PC-9 (cell line): Measurements from ENCODE around the gene AIFM1. TPM values are rescaled to one million over a fixed set of nuclear protein-coding genes. Genes with fewer than 3 reads are reported as not detected.

Experiments used
- BruUV-seq: library from RNA; stranded (reverse); fragments of 400-500 nt; replicated peaks from 2 replicates; lab custom pipeline; 2021; lab: Mats Ljungman, UMichigan
- CTCF ChIA-PET: fragments of 300-600 bp; sonication (Branson Sonifier 250); formaldehyde crosslinking; loops from one replicate; lab custom pipeline; 2022; ENCODE audit warnings: antibody characterized with exemption; lab: Charles Lee
- POLR2A ChIA-PET: fragments of 300-600 bp; sonication (Branson Sonifier 250); formaldehyde crosslinking; loops from one replicate; lab custom pipeline; 2022; ENCODE audit warnings: antibody characterized with exemption; ENCODE audit not compliant: unreplicated experiment; lab: Charles Lee
- DNase-seq, 2 experiments: peaks; one replicate each; pipeline versions ENCODE4 v3.0.0 to v3.0.0-alpha.2; 2015 to 2022; ENCODE audit warnings: mixed read lengths in 1 of 2
- H2AFZ ChIP-seq: fragments of 200-600 bp; sonication (generic); 2 replicates; pipeline ENCODE4 v1.8.1; 2017; ENCODE audit warnings: antibody characterized with exemption
- H3F3A ChIP-seq: fragments of 200-600 bp; sonication (generic); 2 replicates; pipeline ENCODE4 v1.8.1; 2017; ENCODE audit warnings: antibody characterized with exemption, mild to moderate bottlenecking, low read depth; ENCODE audit not compliant: insufficient read depth
- H3K27ac ChIP-seq: fragments of 200-600 bp; sonication (generic); 2 replicates; pipeline ENCODE4 v1.6.1; 2016; ENCODE audit warnings: mixed run types
- H3K27me3 ChIP-seq: fragments of 200-600 bp; sonication (generic); 2 replicates; pipeline ENCODE4 v1.6.1; 2016; ENCODE audit warnings: low read depth, mixed run types; ENCODE audit not compliant: insufficient read depth
- H3K36me3 ChIP-seq: fragments of 200-600 bp; sonication (generic); 2 replicates; pipeline ENCODE4 v1.6.1; 2016; ENCODE audit warnings: low read depth, mixed run types
- H3K4me1 ChIP-seq: fragments of 200-600 bp; sonication (generic); replicated peaks from 2 replicates; pipeline ENCODE4 v1.6.1; 2016; ENCODE audit warnings: mixed run types; ENCODE audit not compliant: insufficient read depth
- H3K4me2 ChIP-seq: fragments of 200-600 bp; sonication (generic); 2 replicates; pipeline ENCODE4 v1.6.1; 2017; ENCODE audit warnings: mixed run types
- H3K4me3 ChIP-seq: fragments of 200-600 bp; sonication (generic); 2 replicates; pipeline ENCODE4 v1.6.1; 2016; ENCODE audit warnings: mixed run types
- H3K79me2 ChIP-seq: fragments of 200-600 bp; sonication (generic); 2 replicates; pipeline ENCODE4 v1.6.1; 2017; ENCODE audit warnings: low read depth, mixed run types
- H3K9me2 ChIP-seq: fragments of 200-600 bp; sonication (generic); 2 replicates; pipeline ENCODE4 v1.8.1; 2017; ENCODE audit warnings: mild to moderate bottlenecking; ENCODE audit not compliant: insufficient read depth
- H3K9me3 ChIP-seq: fragments of 200-600 bp; sonication (generic); 2 replicates; pipeline ENCODE4 v1.8.1; 2016; ENCODE audit warnings: low read depth; ENCODE audit not compliant: insufficient read depth
- H4K20me1 ChIP-seq: fragments of 200-600 bp; sonication (generic); 2 replicates; pipeline ENCODE4 v1.8.1; 2017; ENCODE audit not compliant: insufficient read depth
- CTCF ChIP-seq: fragments of 200-600 bp; sonication (generic); conservative IDR thresholded peaks from 2 replicates; pipeline ENCODE4 v1.6.1; 2017; ENCODE audit warnings: mixed run types, antibody characterized with exemption, mild to moderate bottlenecking, moderate library complexity
- EZH2 ChIP-seq: fragments of 200-600 bp; sonication (generic); IDR thresholded peaks from 2 replicates; pipeline ENCODE4 v1.8.0; 2017; ENCODE audit warnings: antibody characterized with exemption, low read depth
- intact Hi-C: fragments of 100-400 bp; cut with micrococcal nuclease; formaldehyde crosslinking; loops from one replicate; pipeline ENCODE4 v1.10.0; 2022; ENCODE audit not compliant: unreplicated experiment
- total RNA-seq: library from RNA; stranded (reverse); gene quantifications from 2 replicates; pipeline ENCODE4 v1.2.3, GENCODE V29; 2021

The AIFM1 gene
- total RNA-seq, 1 experiment from 2014 or later: 83.3 TPM

GRCh38 chrX:130111220-130112154 lies 54.2 kb downstream of the AIFM1 start:
- intact Hi-C loops: loop anchor here (5.0 kb wide), 2 partner anchors 56 to 129 kb away; partner anchors contain the start of genes AIFM1 and BCORL1
- Histone ChIP-seq H3K9me2 (no peaks in the 10 kb centered on the region), H3K36me3 (no peaks in the 10 kb centered on the region), H3K27me3 (no peaks in the 10 kb centered on the region), H4K20me1 (peaks cover 16% of the 10 kb centered on the region), H3K9me3 (no peaks in the 10 kb centered on the region), H3K27ac (peak overlapping the region; percentile 83), H3F3A (peaks cover 44% of the 10 kb centered on the region), H3K4me2 (peak overlapping the region; percentile 78), H3K4me3 (peak overlapping the region; percentile 78), H3K4me1 (peaks cover 71% of the 10 kb centered on the region), H3K79me2 (peaks cover 37% of the 10 kb centered on the region), H2AFZ (peak overlapping the region; percentile 77)
- POLR2A ChIA-PET: interaction anchor here (0.6 kb wide), 2 partner anchors 75 to 559 kb away, joined by 4 to 5 read pairs; no protein-coding TSS in a partner anchor
- TF ChIP-seq EZH2 (no peak), CTCF (no peak)
- TSS peak; percentile 40 for BruUV-seq
- CTCF ChIA-PET: interaction anchor here (0.7 kb wide), 1 partner anchor 11 kb away, joined by 3 read pairs; no protein-coding TSS in a partner anchor
- peak; percentile 55 to 64 for DNase-seq

DNA sequence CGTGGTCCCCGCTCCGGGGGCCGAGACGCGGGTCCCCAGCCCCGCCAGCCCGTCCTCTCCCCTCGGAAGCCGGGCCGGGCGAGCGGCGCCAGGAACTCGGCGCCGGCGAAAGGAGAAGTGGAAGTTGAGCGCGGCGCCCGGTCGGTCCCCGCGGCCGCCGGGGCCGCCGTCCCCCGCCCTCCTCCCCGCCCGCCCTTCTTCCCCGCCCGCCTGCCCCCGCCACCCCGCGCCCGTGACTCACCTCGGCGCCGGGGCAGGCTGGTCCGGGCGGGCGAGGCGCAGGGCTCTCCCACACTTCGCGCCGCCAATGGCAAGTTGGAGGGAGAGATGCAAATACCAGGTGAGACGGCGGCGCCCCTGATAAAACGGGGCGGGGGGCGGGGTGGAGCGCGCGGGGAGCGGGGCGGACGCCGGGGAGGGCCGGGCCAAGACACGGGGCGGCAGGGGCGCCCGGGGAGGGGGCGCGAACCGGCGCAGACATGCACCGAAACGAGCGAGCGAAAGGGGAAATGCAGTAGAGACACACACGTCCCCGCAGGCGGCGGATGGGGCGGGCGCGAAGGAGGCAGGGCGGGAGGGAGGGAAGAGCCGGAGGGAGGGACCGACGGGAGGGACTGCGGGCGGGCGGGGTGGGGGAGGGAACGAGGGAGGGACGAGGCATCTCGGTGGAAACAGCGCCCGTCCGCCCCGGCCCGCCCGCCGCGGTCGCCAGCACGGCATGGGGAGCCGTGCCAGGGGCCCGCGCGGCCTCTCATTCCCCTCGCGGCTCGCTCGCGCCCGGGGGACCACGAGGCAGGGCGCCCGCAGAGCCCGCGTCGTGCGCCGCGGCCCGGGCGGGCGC lies 55.0 kb downstream of the AIFM1 start, which contains the start of gene ELF4:
TSS of gene ELF4 (minus strand) at position 119 of the 841 bp plus-strand sequence. CDS start 29,167 bp downstream, outside the sequence.
- peak within 1 kb of the TSS; percentile 84 for H2AFZ ChIP-seq
- peak within 1 kb of the TSS; percentile 92 for H3K27ac ChIP-seq
- no TSS peak for BruUV-seq
- peaks cover 44% of the 10 kb centered on the region for H3F3A ChIP-seq
- no peaks in the 10 kb centered on the region for H3K36me3 ChIP-seq
- H3K4me1 ChIP-seq: peaks cover 76% of the 10 kb centered on the region
- H3K79me2 ChIP-seq: peaks cover 46% of the 10 kb centered on the region
- no peaks in the 10 kb centered on the region for H3K27me3 ChIP-seq
- DNase-seq: peak; percentile 77 to 86
- H3K4me3 ChIP-seq: peak within 1 kb of the TSS; percentile 94
- no peak for TF ChIP-seq CTCF
- no peak for TF ChIP-seq EZH2
- H3K9me2 ChIP-seq: no peaks in the 10 kb centered on the region
- peak within 1 kb of the TSS; percentile 94 for H3K4me2 ChIP-seq
- intact Hi-C loops: loop anchor here (5.0 kb wide), 2 partner anchors 57 to 128 kb away; partner anchors contain the start of genes AIFM1 and BCORL1
- peaks cover 25% of the 10 kb centered on the region for H4K20me1 ChIP-seq
- H3K9me3 ChIP-seq: no peaks in the 10 kb centered on the region
- POLR2A ChIA-PET: interaction anchor here (0.6 kb wide), 1 partner anchor 558 kb away, joined by 5 read pairs; no protein-coding TSS in a partner anchor
- CTCF ChIA-PET: interaction anchor here (0.7 kb wide), 1 partner anchor 12 kb away, joined by 3 read pairs; no protein-coding TSS in a partner anchor
